HG02610 (cell line): Measurements from ENCODE around the gene KSR1.
"Not testable (repeated sequence)": the region's sequence is repeated elsewhere in the genome, so short reads cannot be mapped to it uniquely, and the experiment has no call there.

Experiments
- ATAC-seq: cut with Tn5 transposase; IDR thresholded peaks from one replicate; pipeline ENCODE4 v1.9.1; 2021; ENCODE audit warnings: mild to moderate bottlenecking, moderate library complexity; ENCODE audit not compliant: unreplicated experiment

KSR1 gene

DNA sequence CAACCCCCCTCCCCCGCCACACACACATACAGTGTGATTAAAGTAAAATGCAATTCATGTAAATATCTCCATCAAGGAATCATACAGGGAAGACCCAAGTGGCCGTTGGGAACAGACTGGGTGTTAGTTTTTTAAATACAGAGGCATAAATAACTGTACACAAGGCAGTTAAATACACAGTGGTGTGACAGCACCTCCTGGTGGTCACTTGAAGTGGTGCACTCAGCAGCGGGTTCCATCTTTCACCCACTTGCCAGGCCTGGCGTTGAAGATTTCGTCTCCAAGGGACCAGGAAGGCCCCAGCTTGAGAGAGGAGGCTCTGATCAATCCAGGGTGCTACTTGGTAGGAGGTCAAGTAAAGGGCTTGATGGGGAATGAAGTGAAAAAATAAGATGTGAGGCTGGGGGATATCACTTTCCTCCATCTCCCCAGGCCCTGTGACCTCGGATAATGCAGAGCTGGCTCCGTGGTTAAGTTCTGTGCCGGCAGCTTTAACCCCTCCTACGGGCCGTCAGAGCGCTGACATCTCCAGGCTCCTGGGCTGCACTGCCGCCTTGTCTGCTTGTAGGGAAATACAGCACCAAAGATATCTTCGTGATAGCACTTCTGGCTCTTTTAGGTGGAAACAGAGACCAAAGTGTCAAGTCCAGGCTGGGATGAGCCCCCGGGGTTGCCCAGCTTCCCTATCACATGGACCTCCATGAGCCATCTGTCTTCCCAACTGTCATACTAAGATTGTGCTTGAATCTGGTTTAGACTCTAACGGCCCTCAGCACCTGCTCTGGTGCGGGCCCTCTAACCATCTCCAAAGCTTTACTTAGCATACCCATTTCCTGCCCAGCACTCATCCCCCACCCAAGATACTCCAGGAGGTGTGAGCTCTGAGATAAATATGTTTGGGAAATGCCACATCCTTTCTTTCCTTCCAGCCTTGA, 195.4 kb downstream of the KSR1 start:
- ATAC-seq, result no peak

DNA sequence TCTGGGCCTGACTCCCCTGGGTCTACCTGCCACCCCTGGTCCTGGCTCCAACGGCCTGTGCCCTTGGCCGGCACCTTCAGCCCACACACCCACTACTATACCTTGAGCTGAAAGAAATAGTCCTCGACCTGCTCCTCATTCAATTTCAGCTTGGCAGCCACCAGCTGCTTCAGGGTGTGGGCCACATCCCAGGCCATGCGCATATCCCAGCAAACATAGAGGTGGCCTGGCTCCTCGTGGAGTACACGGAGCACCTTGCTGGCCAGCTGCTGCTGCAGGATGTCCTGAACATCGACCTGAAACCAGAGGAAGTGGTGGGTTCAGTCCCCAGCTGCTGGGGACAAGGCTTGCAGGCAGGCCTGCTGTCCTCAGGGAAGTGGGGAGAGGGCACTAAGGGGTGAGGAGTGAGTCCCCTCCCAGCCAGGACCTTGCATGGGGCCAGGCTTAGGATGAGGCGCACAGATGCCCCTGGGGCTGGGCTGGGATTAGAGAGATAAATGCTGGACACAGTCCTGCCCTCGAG, 197.3 kb downstream of the KSR1 start:
- not testable (repeated sequence) for ATAC-seq

DNA sequence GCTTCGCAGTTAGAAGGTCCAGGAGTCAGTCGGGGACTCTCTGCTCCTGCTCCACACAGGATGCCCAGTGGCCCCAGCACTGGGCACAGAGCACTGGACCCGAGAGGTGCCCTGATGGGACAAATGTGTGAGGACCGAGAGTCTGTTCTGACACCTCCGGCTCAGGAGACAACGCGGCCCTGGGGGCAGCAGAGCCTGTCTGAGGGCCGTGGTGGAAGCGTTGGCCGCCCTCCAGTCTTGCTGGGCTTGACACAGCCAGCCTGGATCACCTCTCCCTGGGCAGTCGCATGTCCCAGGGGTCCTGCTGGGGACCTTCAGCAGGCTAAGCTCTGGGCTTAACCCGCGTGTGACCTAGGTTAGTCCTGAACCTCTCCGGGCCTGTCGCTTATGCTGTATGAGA, 197.9 kb downstream of the KSR1 start:
- no peak for ATAC-seq

DNA sequence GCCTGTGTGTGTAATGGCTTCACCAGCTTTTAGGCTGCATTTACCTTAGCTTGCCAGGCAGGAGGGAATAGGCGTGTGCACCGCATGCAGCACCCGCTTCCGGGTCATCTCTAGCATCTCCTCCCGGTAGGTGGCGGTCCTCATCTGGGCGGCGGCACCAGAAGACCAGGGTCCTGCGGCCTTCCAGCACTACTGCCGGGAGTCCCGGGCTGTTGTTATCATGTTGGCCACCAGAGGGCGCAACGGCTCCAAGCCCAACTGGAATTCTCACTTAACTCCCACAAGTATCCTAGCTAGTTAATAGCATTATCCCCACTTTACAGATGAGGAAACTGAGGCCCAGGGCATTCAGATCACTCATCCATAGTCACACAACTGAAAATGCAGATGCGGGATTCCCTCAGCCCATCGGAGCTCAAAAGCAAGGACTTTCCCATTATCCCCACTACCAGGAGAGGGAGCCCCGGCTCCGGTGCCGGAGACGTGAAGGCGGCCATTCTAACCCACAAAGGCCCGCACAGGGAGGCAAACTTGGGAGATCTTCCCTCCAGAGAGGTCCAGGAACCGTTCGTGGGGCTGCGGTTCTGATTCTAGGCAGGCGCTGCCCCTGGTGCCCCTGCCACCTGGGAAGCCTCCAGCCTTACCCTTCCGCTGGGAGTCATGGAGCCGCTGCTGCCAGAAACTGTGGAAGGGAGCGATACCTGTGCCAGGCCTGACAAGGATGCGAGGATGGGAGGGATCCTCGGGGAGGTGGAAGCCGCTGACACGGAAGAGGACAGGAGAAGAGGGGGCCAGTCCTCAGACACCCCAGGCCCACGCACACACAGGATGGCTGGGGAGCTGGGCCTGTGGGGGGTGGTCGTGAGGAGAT, 198.6 kb downstream of the KSR1 start:
- ATAC-seq, result peak; percentile 45

DNA sequence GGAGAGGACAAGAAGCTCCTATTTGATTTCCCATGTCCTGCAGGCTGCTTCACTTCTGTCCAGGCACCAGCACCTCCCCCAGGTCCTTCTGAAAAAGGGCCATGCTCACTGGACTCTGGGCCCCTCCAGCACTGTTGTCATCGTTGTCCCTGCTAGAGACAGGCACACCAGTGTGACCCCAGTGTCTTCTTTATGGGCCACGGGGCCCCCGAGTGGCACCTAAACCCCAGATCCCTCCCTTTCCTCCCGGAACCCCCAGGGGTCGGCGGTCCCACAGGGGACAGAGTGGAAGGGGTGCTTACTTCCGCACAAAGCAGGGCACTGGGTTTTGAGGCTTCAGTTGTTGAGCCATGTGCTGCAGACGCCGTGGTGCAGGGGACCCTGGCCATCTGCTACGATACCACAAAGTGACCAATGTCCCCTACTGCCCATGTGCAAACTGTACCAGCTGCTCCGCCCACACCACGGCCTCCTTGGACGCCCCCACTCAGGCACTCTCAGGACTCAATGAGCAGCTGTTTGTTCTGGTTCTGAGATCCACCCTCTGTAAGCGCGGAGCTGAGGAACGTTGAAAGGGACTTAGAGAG, 199.4 kb downstream of the KSR1 start:
- not testable (repeated sequence) for ATAC-seq

DNA sequence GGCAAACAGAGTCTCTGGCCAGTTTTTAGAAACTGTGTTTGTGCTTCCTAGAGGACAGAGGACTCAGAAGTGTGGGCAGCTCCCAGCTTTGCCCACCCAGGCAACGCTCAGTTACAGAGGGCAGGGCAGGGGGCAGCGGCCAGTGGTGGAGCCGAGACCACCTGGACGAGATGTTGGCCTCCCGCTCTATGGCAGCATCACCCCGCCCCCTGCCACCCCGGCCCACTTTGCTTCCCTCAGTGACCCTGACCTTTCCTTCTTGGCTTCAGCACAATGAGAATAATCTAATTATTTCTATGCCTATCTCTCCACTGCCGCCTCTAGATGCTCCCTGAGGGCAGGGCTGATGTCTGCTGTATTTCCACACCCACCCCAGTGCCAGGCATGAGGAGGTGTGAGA, 200.4 kb downstream of the KSR1 start:
- ATAC-seq, result not testable (repeated sequence)

DNA sequence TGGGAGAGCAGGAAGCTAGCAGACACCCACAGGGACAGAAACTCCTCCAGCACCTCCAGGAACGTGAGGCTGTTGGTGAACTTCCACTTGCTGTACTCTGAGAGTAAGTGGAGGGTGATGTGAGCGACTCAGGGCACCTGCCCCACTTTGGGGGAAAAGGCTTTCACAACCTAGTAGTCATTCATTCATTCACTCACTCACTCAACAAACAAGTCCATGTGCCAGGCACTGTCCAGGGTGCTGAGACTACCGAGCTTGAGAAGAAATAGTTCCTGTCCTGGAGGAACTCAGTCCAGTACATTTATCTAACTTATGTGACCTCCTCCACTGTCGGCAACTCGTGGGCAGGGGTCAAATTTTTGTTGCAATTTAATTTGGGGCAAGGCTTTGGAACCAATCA, 201.4 kb downstream of the KSR1 start:
- ATAC-seq, result no peak

DNA sequence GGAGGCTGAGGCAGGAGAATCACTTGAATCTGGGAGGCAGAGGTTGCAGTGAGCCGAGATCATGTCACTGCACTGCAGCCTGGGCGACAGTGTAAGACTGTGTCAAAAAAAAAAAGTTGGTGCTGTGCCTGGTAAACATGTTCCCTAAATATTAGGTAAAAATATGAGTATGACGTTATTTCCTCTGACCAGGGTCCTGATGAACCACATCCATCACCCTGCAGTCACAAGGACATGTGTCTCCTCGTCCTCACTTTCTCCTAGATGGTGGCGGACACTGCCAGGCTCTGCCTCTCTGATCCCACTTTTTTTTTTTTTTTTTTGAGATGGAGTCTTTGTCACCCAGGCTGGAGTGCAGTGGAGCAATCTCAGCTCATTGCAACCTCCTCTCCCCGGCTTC, 203.4 kb downstream of the KSR1 start:
- ATAC-seq, result no peak

DNA sequence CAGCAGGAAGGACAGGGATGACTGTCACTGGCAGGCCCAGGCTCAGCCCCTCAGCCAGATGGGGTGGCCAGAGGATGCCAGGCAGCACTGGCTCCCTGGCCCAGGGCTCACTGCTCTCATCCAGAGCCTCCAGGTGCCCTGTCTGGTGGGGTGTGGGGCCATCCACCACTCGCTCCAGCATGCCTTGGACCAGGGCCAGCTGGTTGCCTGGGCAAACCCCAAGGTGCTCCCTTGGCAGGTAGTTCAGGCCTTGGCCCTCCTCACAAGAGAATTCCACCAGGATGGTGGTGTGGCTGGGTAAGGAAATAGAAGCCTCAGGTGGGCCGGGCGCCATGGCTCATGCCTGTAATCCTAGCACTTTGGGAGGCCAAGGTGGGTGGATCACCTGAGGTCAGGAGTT, 204.2 kb downstream of the KSR1 start:
- ATAC-seq, result no peak

DNA sequence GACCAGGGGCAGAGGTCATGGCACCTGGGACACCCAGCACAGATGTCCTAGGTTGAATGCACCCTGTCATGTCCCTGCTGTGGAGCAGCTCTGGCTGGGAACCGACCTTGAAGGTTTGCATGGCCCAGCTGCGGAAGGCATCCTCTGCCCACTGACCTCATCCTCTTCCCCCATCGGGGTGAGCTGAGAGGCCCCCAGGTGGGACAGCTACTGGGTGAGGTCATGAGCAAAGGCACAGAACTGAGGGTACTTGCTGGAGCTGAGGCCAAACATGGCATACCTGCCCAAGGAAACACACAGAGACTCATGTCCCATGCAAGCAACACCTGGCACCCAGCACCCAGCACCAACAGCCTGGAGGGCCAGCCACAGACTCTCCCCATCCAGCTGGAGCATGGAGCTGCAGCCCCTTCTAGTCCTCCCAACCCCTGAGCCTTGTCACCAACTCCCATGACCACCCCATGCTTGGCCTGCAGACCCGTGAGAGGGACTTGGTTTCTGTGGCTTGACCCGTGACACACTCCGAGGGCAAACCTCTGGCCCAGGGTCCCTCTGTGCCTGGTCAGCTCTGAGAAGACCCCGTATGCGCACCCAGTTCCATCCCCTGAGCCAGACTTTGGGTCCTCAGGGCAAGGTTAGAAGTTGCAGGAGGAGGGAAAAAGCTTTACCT, 207.8 kb downstream of the KSR1 start:
- ATAC-seq, result no peak

DNA sequence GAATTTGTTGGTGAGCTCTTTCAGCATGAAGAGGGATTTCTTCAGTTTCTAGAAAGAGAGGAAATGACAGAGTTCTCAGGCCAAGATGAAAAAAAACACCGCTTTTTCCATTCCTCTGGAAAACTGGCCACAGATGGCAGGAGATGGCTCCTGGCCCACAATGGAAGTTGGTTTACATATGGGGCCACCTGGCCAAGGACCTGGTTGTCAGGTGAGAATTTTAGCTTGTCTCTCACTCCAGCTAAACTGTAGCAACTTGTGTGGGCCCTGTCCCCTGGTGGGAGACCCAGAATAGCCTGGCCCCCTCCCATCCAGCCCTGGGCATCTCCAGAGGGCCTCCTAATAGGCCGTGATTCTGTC, 208.3 kb downstream of the KSR1 start:
- ATAC-seq, result no peak

DNA sequence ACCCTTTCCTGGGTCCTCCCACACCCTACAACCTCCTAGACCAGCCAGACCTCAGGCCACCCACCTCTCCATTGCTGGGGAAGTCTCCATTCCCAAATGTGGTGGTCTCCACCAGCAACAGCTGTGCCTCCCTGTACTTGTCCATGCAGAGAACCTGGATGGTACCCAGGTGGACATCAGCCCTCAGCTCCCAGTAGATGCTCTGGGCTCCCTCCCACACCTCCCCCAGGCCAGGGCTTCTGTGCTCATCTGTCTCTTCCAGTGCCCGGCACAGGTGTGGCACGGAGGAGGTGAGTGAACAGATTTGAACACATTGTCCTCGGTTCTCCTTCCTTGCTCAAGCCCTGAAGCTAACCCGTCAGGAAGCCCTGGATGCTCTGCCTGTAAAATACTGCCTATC, 209.3 kb downstream of the KSR1 start:
- ATAC-seq, result no peak

DNA sequence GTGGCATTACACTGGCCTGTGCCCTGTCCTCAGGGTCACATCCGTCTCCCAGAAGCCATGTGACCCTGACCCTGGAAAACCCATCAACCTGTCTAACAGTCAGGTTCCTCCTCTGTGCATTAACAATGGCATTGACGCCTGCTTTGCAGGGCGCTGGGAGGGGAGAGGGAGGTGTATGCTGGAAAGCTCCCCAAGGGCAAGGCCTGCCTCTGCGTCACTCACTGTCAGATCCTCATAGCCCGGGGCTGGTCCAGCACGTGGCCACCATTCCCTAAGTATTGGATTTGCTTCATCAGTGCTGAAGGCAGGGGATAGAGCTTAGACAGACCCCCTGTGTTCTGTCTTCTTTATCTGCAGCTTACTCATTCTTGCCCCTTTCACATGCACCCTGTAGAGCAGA, 210.0 kb downstream of the KSR1 start:
- not testable (repeated sequence) for ATAC-seq

DNA sequence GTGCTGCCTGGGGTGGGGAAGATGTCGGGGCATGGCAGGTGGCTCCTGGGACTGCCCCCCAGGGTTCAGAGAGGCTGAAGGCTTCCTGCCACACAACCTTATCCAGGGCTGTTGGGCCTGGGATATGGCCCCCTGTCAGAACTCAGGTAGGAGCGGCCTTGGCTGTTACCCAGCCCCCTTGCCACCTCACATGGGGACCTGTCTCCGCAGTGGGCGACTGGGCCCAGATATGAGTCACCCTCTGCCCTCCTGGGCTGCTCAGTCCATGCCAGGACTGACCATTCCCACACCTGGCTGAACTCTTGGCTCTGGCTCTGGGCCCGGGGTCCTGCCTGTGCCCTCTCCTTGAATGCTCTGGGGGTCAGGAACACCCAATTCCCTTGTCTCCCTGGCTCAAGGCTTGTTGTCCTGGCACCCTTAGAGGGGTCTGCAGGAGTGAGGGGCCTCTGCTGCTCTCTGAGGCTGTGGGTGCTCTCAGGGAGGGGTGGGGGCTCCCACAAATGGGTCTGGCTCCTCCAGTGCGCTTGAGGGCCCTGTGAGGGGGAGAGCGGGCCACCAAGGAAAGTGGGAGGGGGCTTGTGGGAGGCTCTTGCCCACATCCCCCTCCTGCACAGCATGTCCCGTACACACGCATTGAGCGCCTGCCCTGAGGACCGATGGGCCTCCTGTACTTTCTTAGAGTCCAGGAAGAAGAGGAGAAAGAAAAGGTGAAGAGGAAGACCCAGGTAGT, 210.7 kb downstream of the KSR1 start:
- no peak for ATAC-seq

DNA sequence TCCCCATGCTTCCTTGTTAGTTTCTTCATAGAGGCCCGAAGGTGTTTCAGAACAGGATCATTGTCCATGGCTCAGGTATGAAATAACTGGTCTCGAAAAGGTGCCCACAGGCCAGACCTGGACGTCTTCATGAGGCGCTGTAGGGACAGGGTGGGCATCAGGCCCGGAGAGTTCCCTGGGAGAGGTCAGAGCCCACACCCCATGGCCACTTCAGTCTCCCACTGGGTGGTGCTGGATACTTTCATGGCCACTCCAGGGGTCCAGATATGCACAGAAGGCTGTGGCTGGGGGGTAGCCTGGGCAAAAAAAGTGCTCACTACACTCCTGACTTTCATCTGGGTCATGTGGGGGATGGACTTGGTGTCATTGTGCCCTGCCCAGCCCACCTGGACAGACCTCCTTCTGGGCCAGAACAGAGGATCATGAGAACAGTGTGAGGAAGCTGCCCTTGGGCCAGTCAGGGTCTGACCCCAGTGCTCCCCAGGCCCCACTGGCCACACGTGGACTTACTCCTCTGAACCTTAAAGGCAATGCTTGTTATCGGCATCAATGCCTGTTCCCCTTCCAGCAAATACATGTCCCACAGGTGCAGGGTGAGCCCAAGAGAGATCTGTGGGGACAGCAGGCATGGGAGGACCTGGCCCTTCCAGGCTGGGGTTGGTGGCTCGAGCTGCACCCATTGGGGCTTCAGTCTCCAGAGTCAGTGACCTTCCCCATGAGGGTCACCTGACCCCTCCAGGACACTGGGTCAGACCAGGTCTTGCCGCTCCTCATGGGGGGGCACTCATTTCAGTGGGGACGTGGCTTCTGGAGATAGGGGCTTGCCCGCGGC, 211.6 kb downstream of the KSR1 start:
- no peak for ATAC-seq

DNA sequence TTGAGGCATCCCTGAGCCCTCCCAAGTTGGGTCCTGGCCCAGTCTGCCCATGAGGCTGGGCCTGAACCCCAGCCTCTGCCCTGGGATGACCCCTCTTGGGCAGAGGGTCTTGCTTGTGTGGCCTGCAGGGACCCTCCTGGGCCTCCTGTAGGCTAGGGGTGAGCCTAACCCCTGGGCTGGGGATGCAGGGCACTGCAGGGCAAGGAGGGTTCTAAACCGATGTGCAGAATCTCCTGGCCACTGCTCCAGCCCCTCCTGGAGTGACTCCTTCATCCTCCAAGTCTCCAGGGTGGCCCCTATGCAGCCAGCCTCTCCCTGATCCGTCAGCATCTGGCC, 212.2 kb downstream of the KSR1 start:
- no peak for ATAC-seq

DNA sequence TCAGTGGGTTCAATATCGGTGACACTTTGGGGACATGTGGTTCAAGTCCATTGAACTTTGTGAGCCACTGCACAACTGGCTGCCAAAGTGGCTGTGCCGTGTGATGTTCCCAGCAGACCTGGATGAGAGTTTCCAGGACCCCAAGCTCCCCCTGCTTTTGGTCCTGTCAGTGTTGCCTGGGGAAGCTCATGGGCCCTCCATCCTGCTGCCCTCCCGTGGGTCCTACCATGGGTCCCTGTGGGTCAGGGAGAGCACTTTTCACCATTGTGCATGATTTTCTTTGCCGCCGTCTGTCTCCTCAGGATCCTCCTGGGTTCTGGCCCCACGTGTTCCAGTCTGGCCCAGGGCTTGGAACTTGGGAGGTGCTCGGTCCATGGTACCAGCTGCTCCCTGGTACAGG, 212.9 kb downstream of the KSR1 start:
- ATAC-seq, result no peak

DNA sequence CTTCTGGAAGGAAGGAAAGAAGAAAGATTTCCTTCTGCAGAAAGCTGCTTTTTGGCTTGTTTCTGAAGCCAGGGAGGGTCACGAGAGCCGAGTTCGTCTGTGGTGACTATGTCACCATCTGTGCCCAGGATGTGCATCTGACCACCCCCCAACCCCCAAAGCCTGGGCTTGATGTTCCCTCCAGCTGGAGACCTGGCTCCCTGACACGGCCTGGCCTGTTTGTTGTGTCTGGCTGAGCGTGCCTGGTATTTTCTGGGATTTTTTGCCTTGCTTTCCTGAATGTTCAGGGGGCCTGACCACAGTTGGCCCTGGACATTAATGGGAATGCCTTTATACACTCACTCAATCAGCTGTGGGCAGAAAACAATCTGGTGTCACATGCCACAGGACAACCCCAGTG, 213.6 kb downstream of the KSR1 start:
- ATAC-seq, result no peak

DNA sequence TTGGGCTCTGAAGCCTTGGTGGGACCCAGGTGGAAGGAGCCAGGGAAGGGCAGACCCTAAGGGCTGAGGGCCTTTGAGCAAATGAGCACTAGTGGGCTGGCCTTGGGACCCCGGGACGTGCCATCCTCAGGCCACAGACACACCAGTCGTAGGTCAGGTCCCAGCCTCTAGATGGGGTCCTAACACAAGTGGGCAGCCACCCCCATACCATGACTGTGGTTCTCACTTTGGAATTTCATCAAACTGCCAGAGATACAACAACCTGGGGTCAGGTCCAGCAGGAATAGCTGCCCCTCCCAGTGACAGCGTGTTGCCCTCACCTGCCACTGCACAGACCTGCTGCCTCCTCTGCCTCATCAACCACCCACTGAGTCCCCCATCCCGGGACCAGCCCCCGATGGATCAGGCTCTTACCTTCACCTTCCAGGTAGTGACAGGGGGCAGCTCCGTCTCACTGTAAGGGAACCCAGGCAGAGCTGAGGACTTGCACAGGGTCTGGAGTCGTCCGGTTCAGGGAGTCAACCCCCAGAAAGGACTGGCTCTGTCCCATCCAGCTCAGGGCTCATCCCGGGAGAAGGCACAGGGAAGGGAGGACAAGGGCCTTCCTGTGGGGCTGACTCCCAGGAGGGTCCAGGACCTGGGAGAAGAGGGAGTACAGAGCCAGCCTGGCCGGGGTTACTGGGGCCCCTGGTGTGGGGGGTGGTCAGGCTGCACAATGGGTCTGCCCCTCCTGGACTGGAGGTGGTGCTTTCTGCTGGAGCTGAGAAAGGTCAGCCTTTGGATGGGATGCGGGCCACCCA, 214.7 kb downstream of the KSR1 start:
- ATAC-seq, result no peak
